Amygdala (tissue), 56 donors: ENCODE results near the gene LYPD3.
"Not testable (repeated sequence)": the region's sequence is repeated elsewhere in the genome, so short reads cannot be mapped to it uniquely, and the experiment has no call there.

ENCODE experiments used
- DNase-seq, 56 donors: peaks; one replicate each; lab custom pipeline; 2025; lab: John Stamatoyannopoulos, UW

The LYPD3 gene

DNA sequence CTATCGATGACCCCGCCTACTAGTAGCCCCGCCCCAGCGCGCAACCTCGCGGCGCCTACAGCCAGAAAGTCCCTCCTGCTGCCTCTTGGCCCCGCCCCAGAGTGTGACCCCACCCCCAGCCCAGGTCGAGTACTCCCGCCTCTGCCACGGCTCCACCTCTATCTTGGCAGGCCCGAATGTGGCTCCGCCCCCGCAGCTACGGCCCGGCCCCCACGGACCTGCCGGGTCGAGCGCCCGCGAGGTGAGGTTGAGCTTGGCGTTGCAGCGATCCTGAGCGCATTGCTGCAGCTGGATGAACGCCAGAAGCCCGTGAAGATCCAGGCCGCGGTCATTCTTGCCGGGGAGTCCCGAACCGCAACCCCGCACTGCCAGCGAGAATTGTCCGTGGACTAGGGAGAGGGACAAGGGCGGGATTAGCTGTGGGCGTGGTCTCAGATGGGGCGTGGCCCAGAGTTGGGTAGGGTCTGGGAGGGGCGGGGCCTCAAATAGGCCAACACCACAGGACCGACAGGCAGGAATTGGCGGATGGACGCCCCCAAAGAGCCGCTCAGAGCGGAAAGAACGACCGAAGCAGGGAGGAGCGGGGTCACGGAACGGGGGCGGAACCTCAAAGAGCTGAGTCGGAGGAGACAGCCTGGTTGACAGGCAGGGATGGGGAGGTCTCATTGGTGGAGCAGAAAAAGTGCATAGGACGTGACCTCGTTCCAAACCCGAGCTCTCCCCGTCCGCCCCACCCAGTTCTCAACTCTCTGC is 1.9 kb downstream of the LYPD3 start:
- peak; percentile 32 to 96 (median 82) for DNase-seq

GRCh38 chr19:43462785-43463380 is 2.5 kb downstream of the LYPD3 start:
- DNase-seq, result no peak

DNA sequence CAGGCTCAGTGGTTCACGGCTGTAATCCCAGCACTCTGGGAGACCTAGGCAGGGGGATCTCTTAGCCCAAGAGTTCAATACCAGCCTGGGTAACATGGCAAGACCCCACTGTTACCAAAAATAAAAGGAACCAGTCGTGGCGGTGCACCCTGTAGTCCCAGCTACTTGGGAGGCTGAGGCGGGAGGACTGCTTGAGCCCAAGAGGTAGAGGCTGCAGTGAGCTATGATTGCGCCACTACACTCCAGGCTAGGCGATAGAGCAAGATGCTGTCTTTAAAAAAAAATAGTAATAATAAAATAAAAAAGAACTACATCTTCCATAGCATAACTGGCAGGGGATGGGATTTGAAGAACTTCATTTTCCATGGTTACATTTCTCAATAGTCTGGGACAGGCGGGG is 3.0 kb downstream of the LYPD3 start:
- DNase-seq, result no peak

GRCh38 chr19:43461303-43461702 is 4.1 kb downstream of the LYPD3 start:
- no peak for DNase-seq

DNA sequence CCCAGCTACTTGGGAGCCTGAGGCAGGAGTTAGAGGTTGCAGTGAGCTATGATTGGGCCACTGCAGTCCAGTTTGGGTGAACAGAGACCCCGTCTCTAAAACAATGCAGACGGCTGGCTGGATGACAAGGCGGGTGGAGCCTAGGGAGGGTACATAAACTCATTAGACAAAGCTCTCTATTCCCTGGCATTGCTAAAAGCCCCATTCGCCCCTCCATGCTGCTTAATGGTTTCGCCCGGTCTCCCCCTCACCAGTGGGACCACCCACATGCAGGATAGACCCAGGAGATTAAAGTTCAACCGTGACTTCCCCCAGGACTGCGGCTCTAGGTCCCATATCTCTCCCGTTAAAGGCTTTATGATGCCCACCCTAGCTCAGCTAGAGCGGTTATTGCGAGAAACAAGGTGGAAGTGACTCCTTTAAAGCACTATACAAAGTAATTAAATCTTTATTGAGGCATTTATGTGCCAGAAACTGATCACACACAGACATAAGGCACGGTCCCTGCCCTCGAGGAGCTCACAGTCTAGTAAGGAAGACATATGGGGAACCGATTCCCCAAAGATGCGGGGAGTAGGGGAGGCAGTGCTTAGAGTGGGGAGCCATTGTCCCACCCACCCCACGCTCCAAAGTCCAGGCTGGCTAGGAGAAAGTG is 4.9 kb downstream of the LYPD3 start:
- no peak for DNase-seq

- DNase-seq, result no peak
Measured at GRCh38 chr19:43457809-43458208, 7.6 kb downstream of the LYPD3 start.

DNA sequence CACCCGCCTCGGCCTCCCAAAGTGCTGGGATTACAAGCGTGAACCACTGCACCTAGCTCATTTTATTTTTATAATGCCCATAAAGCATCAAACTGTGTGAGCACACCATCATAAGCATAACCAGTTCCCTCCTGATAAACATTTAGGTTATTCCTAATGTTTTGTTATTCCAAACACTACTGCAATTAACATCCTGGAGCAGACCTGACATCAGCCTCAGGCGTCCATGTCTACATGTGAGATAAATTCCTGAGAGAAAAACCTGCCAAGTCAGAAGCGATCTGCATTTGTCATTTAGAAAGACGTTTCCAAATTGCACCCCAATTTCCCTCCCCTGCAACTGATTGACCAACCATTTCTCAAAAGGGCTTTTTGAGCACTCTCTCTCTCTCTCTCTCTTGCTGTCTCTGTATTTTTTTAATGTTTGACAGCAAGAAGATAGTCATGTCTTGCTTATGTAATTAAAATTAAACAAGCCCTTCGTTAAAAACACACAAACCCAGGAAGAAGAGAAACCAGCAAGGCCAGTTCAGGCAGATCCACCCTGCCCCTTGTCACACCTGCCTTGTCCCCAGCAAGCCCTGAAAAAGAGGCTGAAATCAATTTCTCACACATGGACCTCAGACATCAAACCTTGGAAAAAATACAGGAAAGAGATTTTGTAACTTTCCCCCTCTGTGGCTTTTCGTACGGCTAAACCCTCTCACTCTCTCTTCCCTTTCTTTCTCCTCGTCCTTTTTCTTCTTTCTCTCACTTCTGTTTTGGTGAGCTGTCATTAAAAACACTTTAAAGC is 9.9 kb downstream of the LYPD3 start:
- no peak for DNase-seq

- no peak for DNase-seq
Measured at GRCh38 chr19:43454031-43454430, 11.4 kb downstream of the LYPD3 start.

- DNase-seq, result no peak
Measured at GRCh38 chr19:43452582-43452981, 12.8 kb downstream of the LYPD3 start.

DNA sequence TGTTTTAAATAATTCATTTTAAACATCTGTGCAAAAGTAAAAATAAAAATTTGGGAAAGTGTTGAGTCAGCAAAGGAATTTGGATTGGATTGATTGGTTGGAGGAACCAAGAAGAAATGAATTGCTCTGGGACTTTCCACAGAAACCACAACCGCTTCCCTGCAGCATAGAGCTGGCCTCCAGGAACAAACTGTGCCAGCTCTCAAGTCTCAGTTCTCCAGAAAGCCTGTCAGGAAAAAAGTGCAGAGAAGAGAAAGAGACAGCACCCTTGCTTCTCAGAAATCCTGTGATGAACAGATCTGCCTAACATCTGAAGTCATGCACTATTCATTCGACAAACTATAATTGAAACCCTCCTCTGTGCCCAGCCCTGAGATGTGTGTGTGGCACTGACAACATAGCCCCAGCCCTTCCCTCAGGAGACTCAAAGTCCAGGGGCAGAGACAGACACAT is 14.8 kb downstream of the LYPD3 start:
- DNase-seq, result no peak

GRCh38 chr19:43447655-43448054 is 17.8 kb downstream of the LYPD3 start:
- DNase-seq, result no peak

- DNase-seq, result peak in 52 of 56 donors; percentile 4 to 86 (median 56)
Measured at GRCh38 chr19:43446746-43447489, 18.5 kb downstream of the LYPD3 start.

- no peak for DNase-seq
Measured at GRCh38 chr19:43445426-43445825, 20.0 kb downstream of the LYPD3 start.

DNA sequence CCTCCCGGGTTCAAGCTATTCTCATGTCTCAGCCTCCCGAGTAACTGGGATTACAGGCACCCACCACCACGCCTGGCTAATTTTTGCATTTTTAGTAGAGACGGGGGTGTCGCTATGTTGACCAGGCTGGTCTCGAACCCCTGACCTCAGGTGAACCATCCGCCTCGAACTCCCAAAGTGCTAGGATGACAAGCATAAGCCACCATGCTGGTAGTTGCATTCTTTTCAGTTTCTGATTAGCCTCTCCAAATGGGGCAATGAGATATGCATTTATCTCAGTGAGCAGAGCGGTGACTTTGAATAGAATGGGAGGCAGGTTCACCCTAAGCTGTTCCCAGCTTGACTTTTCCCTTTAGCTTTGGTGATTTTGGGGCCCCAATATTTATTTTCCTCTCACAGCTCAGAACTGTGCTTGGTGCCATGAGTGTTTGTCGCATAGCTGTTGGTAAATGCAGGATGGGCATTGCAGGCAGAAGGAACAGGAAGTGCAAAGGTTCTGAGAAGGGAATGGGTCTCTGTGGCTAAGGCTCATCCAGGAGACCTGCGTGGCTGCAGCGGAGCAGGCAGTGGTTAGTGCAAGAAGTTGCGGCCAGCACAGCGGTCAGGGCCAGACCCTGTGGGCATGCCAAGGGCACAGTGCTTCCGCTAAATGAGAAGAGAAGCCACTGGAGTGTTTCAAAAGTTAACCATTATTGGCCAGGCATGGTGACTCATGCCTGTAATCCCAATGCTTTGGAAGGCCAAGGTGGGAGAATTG is 20.7 kb downstream of the LYPD3 start:
- DNase-seq, result no peak

DNA sequence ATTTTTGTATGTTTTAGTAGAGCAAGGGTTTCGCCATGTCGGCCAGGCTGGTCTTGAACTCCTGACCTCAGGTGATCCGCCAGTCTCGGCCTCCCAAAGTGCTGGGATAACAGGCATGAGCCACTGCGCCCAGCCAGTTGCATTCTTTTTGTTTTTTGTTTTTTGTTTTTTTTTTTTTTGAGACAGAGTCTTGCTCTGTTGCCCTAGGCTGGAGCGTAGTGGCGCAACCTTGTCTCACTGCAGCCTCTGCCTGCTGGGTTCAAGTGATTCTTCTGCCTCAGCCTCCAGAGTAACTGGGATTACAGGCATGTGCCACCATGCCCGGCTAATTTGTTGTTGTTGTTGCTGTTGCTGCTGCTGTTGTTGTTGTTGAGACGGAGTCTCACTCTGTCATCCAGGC is 21.3 kb downstream of the LYPD3 start:
- not testable (repeated sequence) for DNase-seq

DNA sequence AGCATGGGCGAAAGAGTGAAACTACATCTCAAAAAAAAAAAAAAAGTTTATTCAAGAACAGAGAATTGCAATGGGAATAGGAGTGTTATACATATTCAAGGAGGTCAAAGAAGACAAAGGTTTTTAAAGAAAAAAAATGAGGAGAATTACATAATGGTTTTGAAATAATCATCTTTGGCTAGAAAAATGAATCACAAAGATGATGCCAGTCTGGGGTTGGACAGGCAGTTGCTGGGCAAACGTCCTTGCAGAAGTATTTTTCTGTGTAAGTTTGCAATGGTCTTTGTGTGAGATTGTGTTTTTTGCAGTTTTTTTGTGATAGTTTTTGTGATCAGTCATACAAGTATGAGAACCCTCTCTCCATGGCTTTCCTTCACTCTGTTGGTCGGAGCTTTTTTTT is 23.7 kb downstream of the LYPD3 start:
- no peak for DNase-seq

DNA sequence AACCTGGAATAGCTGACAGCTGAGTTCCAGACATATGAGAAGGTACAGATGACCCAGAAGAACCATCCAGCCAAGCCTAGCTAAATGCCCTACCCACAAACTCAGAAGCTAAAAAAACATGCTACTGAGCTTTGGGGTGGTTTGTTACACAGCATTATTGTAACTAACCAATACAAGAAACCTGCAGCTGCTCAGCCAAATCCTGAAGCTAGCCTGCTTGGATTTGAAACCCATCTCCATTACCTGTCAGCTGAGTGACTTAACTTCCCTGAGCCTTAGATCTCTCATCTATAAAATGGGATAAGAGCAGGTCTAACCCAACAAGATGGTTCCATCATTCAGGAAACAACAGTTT is 25.7 kb downstream of the LYPD3 start:
- no peak for DNase-seq

DNA sequence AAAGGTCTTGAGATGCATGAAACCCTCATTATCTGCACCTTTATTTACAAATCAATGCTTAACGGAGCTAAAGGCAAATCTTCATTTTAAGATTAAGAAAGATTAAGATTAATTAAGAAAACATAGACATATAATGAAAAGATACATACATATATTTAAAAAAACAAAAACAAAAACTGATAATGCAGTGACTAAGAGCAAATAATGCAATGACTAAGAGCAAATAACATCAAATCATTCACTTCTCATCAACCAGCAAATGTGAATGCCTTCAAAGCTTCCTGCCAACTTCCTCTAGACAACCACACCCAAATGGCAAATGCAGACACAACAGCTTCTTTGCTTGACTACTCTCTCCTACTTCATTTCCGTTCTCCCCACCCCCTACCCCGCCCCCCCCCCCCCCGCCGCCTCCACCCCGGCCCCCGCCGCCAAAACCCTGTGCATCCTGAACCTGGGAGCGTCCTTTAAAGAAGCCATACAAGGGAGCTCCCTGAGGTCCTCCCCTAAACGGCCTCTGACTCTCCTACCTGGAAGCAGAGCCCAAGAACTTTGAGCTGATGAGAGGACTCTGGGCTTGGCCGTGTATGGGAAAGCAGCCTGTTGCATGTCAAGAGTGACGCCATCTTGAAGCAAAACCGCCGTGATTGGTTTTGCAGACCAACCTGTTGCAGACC is 26.2 kb downstream of the LYPD3 start:
- DNase-seq, result no peak
